GM21360 (cell line): Measurements from ENCODE around the gene WFDC1.

Source experiments
- ATAC-seq: cut with Tn5 transposase; IDR thresholded peaks from one replicate; pipeline ENCODE4 v1.9.1; 2021; ENCODE audit warnings: mild to moderate bottlenecking, moderate library complexity; ENCODE audit not compliant: unreplicated experiment

The WFDC1 gene

GRCh38 chr16:84349862-84350684, 55.4 kb downstream of the WFDC1 start:
- no peak for ATAC-seq

- ATAC-seq: no peak
These were observed 56.2 kb downstream of the WFDC1 start for GRCh38 chr16:84350685-84351400.

GRCh38 chr16:84351630-84352029, 57.0 kb downstream of the WFDC1 start:
- ATAC-seq: no peak

- no peak for ATAC-seq
These were observed 59.6 kb downstream of the WFDC1 start for GRCh38 chr16:84354306-84354705.

GRCh38 chr16:84355149-84355548, 60.5 kb downstream of the WFDC1 start:
- no peak for ATAC-seq

- ATAC-seq: no peak
These were observed 61.5 kb downstream of the WFDC1 start for GRCh38 chr16:84356176-84356575.

- ATAC-seq: no peak
These were observed 62.0 kb downstream of the WFDC1 start for GRCh38 chr16:84356591-84357116.

- no peak for ATAC-seq
These were observed 62.5 kb downstream of the WFDC1 start for GRCh38 chr16:84357191-84357651.

GRCh38 chr16:84358601-84359295, 64.1 kb downstream of the WFDC1 start:
- no peak for ATAC-seq

GRCh38 chr16:84359326-84359725, 64.6 kb downstream of the WFDC1 start:
- ATAC-seq: no peak

- no peak for ATAC-seq
These were observed 65.5 kb downstream of the WFDC1 start for GRCh38 chr16:84360170-84360569.

- no peak for ATAC-seq
These were observed 66.1 kb downstream of the WFDC1 start for GRCh38 chr16:84360748-84361147.

- ATAC-seq: no peak
These were observed 66.9 kb downstream of the WFDC1 start for GRCh38 chr16:84361546-84361945.

GRCh38 chr16:84362471-84362941, 67.8 kb downstream of the WFDC1 start:
- ATAC-seq: no peak

- ATAC-seq: no peak
These were observed 71.5 kb downstream of the WFDC1 start for GRCh38 chr16:84366208-84366607.

- no peak for ATAC-seq
These were observed 72.6 kb downstream of the WFDC1 start for GRCh38 chr16:84367297-84367680.

- ATAC-seq: no peak
These were observed 73.2 kb downstream of the WFDC1 start for GRCh38 chr16:84367750-84368307.

- no peak for ATAC-seq
These were observed 73.8 kb downstream of the WFDC1 start, which contains the start of gene ATP2C2 for GRCh38 chr16:84368308-84368996. Gene ATP2C2 (plus strand): TSS chr16:84368538. CDS start chr16:84368616, 78 bp downstream.

- no peak for ATAC-seq
These were observed 74.4 kb downstream of the WFDC1 start for GRCh38 chr16:84369105-84369504.

- no peak for ATAC-seq
These were observed 75.4 kb downstream of the WFDC1 start for GRCh38 chr16:84369938-84370627.
